IMR-90 (cell line): ENCODE results near the gene ZDHHC16. TPM values are rescaled to one million over a fixed set of nuclear protein-coding genes. Genes with fewer than 3 reads are reported as not detected.

Experiments
- ATAC-seq: fragments of 200-7000 bp; cut with Tn5 transposase; 2 replicates; pipeline ENCODE4 v1.9.1; 2020; ENCODE audit warnings: low read depth, mild to moderate bottlenecking, moderate library complexity
- BruUV-seq: library from RNA; stranded (reverse); fragments of 400-500 nt; replicated peaks from 2 replicates; lab custom pipeline; 2021; lab: Mats Ljungman, UMichigan
- CTCF ChIA-PET: fragments of 300-600 bp; formaldehyde crosslinking; extraction: SDS; loops from one replicate; lab custom pipeline; 2021; ENCODE audit warnings: antibody characterized with exemption; lab: Yijun Ruan, JAX
- POLR2A ChIA-PET: fragments of 300-600 bp; sonication (Branson Sonifier 250); formaldehyde crosslinking; loops from one replicate; lab custom pipeline; 2022; ENCODE audit warnings: antibody characterized with exemption; ENCODE audit not compliant: unreplicated experiment; lab: Charles Lee
- DNase-seq: peaks from one replicate; pipeline ENCODE4 v3.0.0; 2013
- H2AFZ ChIP-seq: replicated peaks from 2 replicates; pipeline ENCODE3; 2013; ENCODE audit warnings: low read length, mild to moderate bottlenecking; ENCODE audit not compliant: poor library complexity
- H2AK5ac ChIP-seq: 2 replicates; pipeline ENCODE4 v1.6.1; 2013; ENCODE audit warnings: low read depth, low read length, inconsistent platforms
- H2AK9ac ChIP-seq: replicated peaks from 2 replicates; pipeline ENCODE3; 2013; ENCODE audit warnings: mild to moderate bottlenecking, low read depth, low read length, moderate library complexity; ENCODE audit not compliant: poor library complexity
- H2BK120ac ChIP-seq: 2 replicates; pipeline ENCODE4 v1.6.1; 2013; ENCODE audit warnings: low read depth, low read length, inconsistent platforms
- H2BK15ac ChIP-seq: 3 replicates; pipeline ENCODE4 v1.6.1; 2013; ENCODE audit warnings: low read depth, low read length, inconsistent platforms
- H2BK20ac ChIP-seq: 2 replicates; pipeline ENCODE4 v1.6.1; 2013; ENCODE audit warnings: low read depth, mild to moderate bottlenecking, inconsistent platforms, low read length, moderate library complexity
- H2BK5ac ChIP-seq: 2 replicates; pipeline ENCODE4 v1.6.1; 2013; ENCODE audit warnings: mild to moderate bottlenecking, low read depth, low read length, inconsistent platforms; ENCODE audit not compliant: poor library complexity, severe bottlenecking
- H3K14ac ChIP-seq: replicated peaks from 2 replicates; pipeline ENCODE4 v1.6.1; 2013; ENCODE audit warnings: low read depth, low read length, inconsistent platforms
- H3K18ac ChIP-seq: 2 replicates; pipeline ENCODE4 v1.6.1; 2013; ENCODE audit warnings: low read depth, low read length, control low read depth
- H3K23ac ChIP-seq: 2 replicates; pipeline ENCODE4 v1.6.1; 2013; ENCODE audit warnings: low read depth, low read length, inconsistent platforms
- H3K27ac ChIP-seq: 2 replicates; pipeline ENCODE4 v1.5.1; 2013; ENCODE audit warnings: mild to moderate bottlenecking, control low read depth, low read length; ENCODE audit not compliant: insufficient read depth
- H3K27me3 ChIP-seq: 2 replicates; pipeline ENCODE4 v1.6.1; 2013; ENCODE audit warnings: low read length; ENCODE audit not compliant: control insufficient read depth, insufficient read depth
- H3K36me3 ChIP-seq: 2 replicates; pipeline ENCODE4 v1.6.1; 2013; ENCODE audit warnings: low read length, mixed read lengths; ENCODE audit not compliant: control insufficient read depth, insufficient read depth
- H3K4ac ChIP-seq: 2 replicates; pipeline ENCODE4 v1.6.1; 2013; ENCODE audit warnings: low read depth, low read length, inconsistent platforms
- H3K4me1 ChIP-seq: 2 replicates; pipeline ENCODE4 v1.6.1; 2013; ENCODE audit warnings: low read length, mixed read lengths; ENCODE audit not compliant: control insufficient read depth, insufficient read depth
- H3K4me2 ChIP-seq: 2 replicates; pipeline ENCODE4 v1.6.1; 2013; ENCODE audit warnings: low read depth, mild to moderate bottlenecking, control low read depth, low read length, moderate library complexity
- H3K4me3 ChIP-seq: 2 replicates; pipeline ENCODE4 v1.5.1; 2013; ENCODE audit warnings: low read depth, mild to moderate bottlenecking, control low read depth, low read length, moderate library complexity; ENCODE audit not compliant: insufficient read depth
- H3K56ac ChIP-seq: 2 replicates; pipeline ENCODE4 v1.6.1; 2013; ENCODE audit warnings: low read length, inconsistent platforms; ENCODE audit not compliant: insufficient read depth; ENCODE audit errors: extremely low read depth
- H3K79me1 ChIP-seq, 2 experiments: 2 replicates each; pipeline ENCODE4 v1.6.1; 2013; ENCODE audit warnings: low read length in 2 of 2, inconsistent platforms in 1 of 2, low read depth in 1 of 2
- H3K9ac ChIP-seq: 2 replicates; pipeline ENCODE4 v1.6.1; 2013; ENCODE audit warnings: low read depth, low read length, control low read depth
- H3K9me1 ChIP-seq: 2 replicates; pipeline ENCODE4 v1.6.1; 2013; ENCODE audit warnings: low read length, inconsistent platforms; ENCODE audit not compliant: insufficient read depth
- H3K9me3 ChIP-seq: 2 replicates; pipeline ENCODE4 v1.6.1; 2013; ENCODE audit warnings: low read length; ENCODE audit not compliant: control insufficient read depth, insufficient read depth
- H4K20me1 ChIP-seq: 2 replicates; pipeline ENCODE4 v1.6.1; 2013; ENCODE audit warnings: low read length, inconsistent platforms; ENCODE audit not compliant: insufficient read depth
- H4K5ac ChIP-seq: 2 replicates; pipeline ENCODE4 v1.6.1; 2013; ENCODE audit warnings: mild to moderate bottlenecking, low read depth, low read length, control low read depth
- H4K8ac ChIP-seq, 2 experiments: 2 replicates each; pipeline ENCODE4 v1.6.1; 2013; ENCODE audit warnings: low read depth in 2 of 2, low read length in 2 of 2, control low read depth in 1 of 2, inconsistent platforms in 1 of 2
- H4K91ac ChIP-seq: 2 replicates; pipeline ENCODE4 v1.6.1; 2013; ENCODE audit warnings: low read depth, low read length, inconsistent platforms; ENCODE audit not compliant: insufficient read depth
- BHLHE40 ChIP-seq: fragments of 150-350 bp; IDR thresholded peaks from 2 replicates; pipeline ENCODE4 v1.6.1; 2016; ENCODE audit warnings: mild to moderate bottlenecking, low read depth, low read length
- CEBPB ChIP-seq: IDR thresholded peaks from 2 replicates; pipeline ENCODE4 v1.6.1; 2012; ENCODE audit warnings: low read depth, low read length, improper control_type of control experiment
- CHD1 ChIP-seq: IDR thresholded peaks from 2 replicates; pipeline ENCODE4 v1.6.1; 2012; ENCODE audit warnings: low read depth, low read length, improper control_type of control experiment
- ELK1 ChIP-seq: fragments of 150-350 bp; IDR thresholded peaks from 2 replicates; pipeline ENCODE4 v1.6.1; 2016; ENCODE audit warnings: low read depth, mild to moderate bottlenecking, low read length, moderate library complexity, borderline replicate concordance
- FOS ChIP-seq: fragments of 150-350 bp; IDR thresholded peaks from 2 replicates; pipeline ENCODE4 v1.6.1; 2016; ENCODE audit warnings: low read depth, low read length
- MAFK ChIP-seq: IDR thresholded peaks from 2 replicates; pipeline ENCODE4 v1.6.1; 2012; ENCODE audit warnings: low read depth, low read length, improper control_type of control experiment
- MAZ ChIP-seq: IDR thresholded peaks from 2 replicates; pipeline ENCODE4 v1.6.1; 2012; ENCODE audit warnings: low read depth, mild to moderate bottlenecking, low read length, improper control_type of control experiment, moderate library complexity, borderline replicate concordance
- MXI1 ChIP-seq: IDR thresholded peaks from 2 replicates; pipeline ENCODE4 v1.6.1; 2012; ENCODE audit warnings: low read depth, mild to moderate bottlenecking, low read length, moderate library complexity, borderline replicate concordance
- NFE2L2 ChIP-seq: fragments of 150-350 bp; IDR thresholded peaks from 2 replicates; pipeline ENCODE4 v1.6.1; 2016; ENCODE audit warnings: low read depth, mild to moderate bottlenecking, low read length
- RAD21 ChIP-seq: IDR thresholded peaks from 2 replicates; pipeline ENCODE4 v1.6.1; 2012; ENCODE audit warnings: low read length, improper control_type of control experiment
- RFX5 ChIP-seq: IDR thresholded peaks from 2 replicates; pipeline ENCODE4 v1.8.0; 2012; ENCODE audit warnings: low read depth, mild to moderate bottlenecking, low read length, moderate library complexity
- WGBS, 2 experiments: methylation state at CpG; one replicate each; pipeline versions ENCODE4 v1.1.5 to v1.1.7; 2013; ENCODE audit warnings: missing lambda C conversion rate in 2 of 2; ENCODE audit not compliant: insufficient read length in 1 of 2; ENCODE audit errors: extremely low coverage in 2 of 2; 5-methylcytosine and 5-hydroxymethylcytosine counted together
- dilution Hi-C: fragments of 300-500 bp; cut with HindIII; formaldehyde crosslinking; loops from one replicate; pipeline ENCODE4 v1.14.3; 2018; ENCODE audit warnings: low sequenced_read_pairs; ENCODE audit not compliant: unreplicated experiment
- in situ Hi-C: fragments of 300-500 bp; cut with MboI; formaldehyde crosslinking; loops from 3 replicates; pipeline ENCODE4 v1.14.3; 2019; ENCODE audit warnings: low sequenced_read_pairs, inconsistent platforms, mixed read lengths
- intact Hi-C: fragments of 100-400 bp; cut with micrococcal nuclease; formaldehyde crosslinking; loops from 2 replicates; pipeline ENCODE4 v1.10.0; 2022
- polyA plus RNA-seq, 3 experiments: library from polyadenylated mRNA; depleted of rRNA; stranded (reverse); fragments of >200 nt; gene quantifications; 2 replicates each; pipeline ENCODE4 v1.2.3, GENCODE V29; 2012; ENCODE audit warnings: low replicate concordance in 1 of 3
- total RNA-seq: library from RNA; depleted of rRNA; stranded (reverse); fragments of >200 nt; gene quantifications from 2 replicates; pipeline ENCODE4 v1.2.3, GENCODE V29; 2012
- TF ChIP-seq, protein P1 (sequence below): conservative IDR thresholded peaks from 2 replicates; pipeline ENCODE4 v1.5.1; 2012; ENCODE audit warnings: mild to moderate bottlenecking, low read depth, low read length, improper control_type of control experiment
- TF ChIP-seq, protein P2 (sequence below): fragments of 150-350 bp; IDR thresholded peaks from 2 replicates; pipeline ENCODE4 v1.6.1; 2017; ENCODE audit warnings: mild to moderate bottlenecking, antibody characterized with exemption, low read length, low read depth

The ZDHHC16 gene
- total and polyA plus RNA-seq, 2 of the 4 experiments (the other 2 are of a cell fraction) = 54.7 to 64.0 TPM

DNA sequence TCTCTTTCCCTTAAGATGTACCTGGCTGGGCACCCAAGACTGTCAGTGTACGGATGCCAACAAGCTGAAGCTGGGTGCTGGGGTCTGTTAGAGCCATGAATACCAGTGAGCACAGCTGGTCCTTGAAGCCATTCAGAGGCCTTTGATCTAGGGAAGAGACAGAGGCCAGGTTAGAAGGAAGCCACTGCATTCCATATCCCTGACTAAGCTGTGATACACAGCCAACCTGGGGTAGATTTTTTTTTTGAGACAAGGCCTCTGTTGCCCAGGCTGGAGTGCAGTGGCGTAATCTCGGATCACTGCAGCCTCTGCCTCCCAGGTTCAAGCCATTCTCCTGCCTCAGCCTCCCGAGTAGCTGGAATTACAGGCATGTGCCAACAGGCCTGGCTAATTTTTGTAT, 20.8 kb downstream of the ZDHHC16 start:
- Histone ChIP-seq H3K36me3 (peaks cover 71% of the 10 kb centered on the region), H3K56ac (no peak overlapping the region), H3K27ac (no peak overlapping the region), H4K20me1 (peaks cover 11% of the 10 kb centered on the region; the same call in 1 of the 2 replicates), H2BK20ac (no peak overlapping the region), H4K8ac (no peak overlapping the region), H3K79me1 (peaks cover 15% of the 10 kb centered on the region in 2 experiments; a peak in 3 of 4 replicates), H3K9me3 (no peaks in the 10 kb centered on the region), H3K4ac (no peak overlapping the region), H3K4me1 (peaks cover 8% of the 10 kb centered on the region), H3K23ac (no peak overlapping the region), H3K18ac (no peak overlapping the region), H3K4me2 (no peak overlapping the region), H3K27me3 (no peaks in the 10 kb centered on the region), H3K9ac (no peak overlapping the region), H2BK120ac (no peak overlapping the region), H2AK5ac (no peak overlapping the region), H2BK15ac (no peak overlapping the region), H3K14ac (no peak overlapping the region), H3K9me1 (no peaks in the 10 kb centered on the region), H2BK5ac (no peak overlapping the region), H2AFZ (no peak overlapping the region), H4K5ac (no peak overlapping the region), H4K91ac (no peak overlapping the region), H3K4me3 (no peak overlapping the region), H2AK9ac (no peak overlapping the region)
- no TSS peak for BruUV-seq
- dilution Hi-C loops = no loop called here
- ChIA-PET CTCF (interaction anchor here (1.0 kb wide), 1 partner anchor 53 kb away, joined by 3 read pairs; no protein-coding TSS in a partner anchor), POLR2A (no interaction called here)
- DNase-seq (peak; percentile 37), ATAC-seq (peak; percentile 19; the same call in 1 of the 2 replicates)
- 100% methylated on average over 1 of the region's 4 CpGs; no CpG with 5 or more reads in 1 of the 2 experiments for WGBS, 2 experiments
- intact Hi-C loops = no loop called here
- in situ Hi-C loops = no loop called here
- TF ChIP-seq MXI1 (no peak), CEBPB (no peak), ELK1 (no peak), RFX5 (no peak), BHLHE40 (no peak), MAFK (no peak), MAZ (no peak), FOS (no peak), NFE2L2 (no peak), CHD1 (no peak), RAD21 (no peak)
- TF ChIP-seq, protein P1, sequence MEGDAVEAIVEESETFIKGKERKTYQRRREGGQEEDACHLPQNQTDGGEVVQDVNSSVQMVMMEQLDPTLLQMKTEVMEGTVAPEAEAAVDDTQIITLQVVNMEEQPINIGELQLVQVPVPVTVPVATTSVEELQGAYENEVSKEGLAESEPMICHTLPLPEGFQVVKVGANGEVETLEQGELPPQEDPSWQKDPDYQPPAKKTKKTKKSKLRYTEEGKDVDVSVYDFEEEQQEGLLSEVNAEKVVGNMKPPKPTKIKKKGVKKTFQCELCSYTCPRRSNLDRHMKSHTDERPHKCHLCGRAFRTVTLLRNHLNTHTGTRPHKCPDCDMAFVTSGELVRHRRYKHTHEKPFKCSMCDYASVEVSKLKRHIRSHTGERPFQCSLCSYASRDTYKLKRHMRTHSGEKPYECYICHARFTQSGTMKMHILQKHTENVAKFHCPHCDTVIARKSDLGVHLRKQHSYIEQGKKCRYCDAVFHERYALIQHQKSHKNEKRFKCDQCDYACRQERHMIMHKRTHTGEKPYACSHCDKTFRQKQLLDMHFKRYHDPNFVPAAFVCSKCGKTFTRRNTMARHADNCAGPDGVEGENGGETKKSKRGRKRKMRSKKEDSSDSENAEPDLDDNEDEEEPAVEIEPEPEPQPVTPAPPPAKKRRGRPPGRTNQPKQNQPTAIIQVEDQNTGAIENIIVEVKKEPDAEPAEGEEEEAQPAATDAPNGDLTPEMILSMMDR = no peak
- TF ChIP-seq, protein P2, sequence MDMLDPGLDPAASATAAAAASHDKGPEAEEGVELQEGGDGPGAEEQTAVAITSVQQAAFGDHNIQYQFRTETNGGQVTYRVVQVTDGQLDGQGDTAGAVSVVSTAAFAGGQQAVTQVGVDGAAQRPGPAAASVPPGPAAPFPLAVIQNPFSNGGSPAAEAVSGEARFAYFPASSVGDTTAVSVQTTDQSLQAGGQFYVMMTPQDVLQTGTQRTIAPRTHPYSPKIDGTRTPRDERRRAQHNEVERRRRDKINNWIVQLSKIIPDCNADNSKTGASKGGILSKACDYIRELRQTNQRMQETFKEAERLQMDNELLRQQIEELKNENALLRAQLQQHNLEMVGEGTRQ = no peak
